Testis (tissue), 3 donors: ENCODE results near the gene DENND1A. TPM values are rescaled to one million over a fixed set of nuclear protein-coding genes. Genes with fewer than 3 reads are reported as not detected.
"Not testable (repeated sequence)": the region's sequence is repeated elsewhere in the genome, so short reads cannot be mapped to it uniquely, and the experiment has no call there.

ENCODE experiments used
- DNase-seq: peaks from one replicate; pipeline ENCODE4 v3.0.0-alpha.2; 2019
- H3K27ac ChIP-seq, 2 donors: fragments of 200-600 bp; sonication (generic); one replicate each; pipeline ENCODE4 v1.5.1; 2019
- H3K27me3 ChIP-seq: fragments of 200-600 bp; sonication (generic); one replicate; pipeline ENCODE4 v1.5.1; 2019
- H3K36me3 ChIP-seq: fragments of 200-600 bp; sonication (generic); one replicate; pipeline ENCODE4 v1.5.1; 2017; ENCODE audit warnings: low read depth; ENCODE audit errors: missing control alignments
- H3K4me1 ChIP-seq: fragments of 200-600 bp; sonication (generic); one replicate; pipeline ENCODE4 v1.5.1; 2019
- H3K4me3 ChIP-seq, 2 donors: fragments of 200-600 bp; sonication (generic); one replicate each; pipeline ENCODE4 v1.5.1; 2017 to 2019
- H3K9me3 ChIP-seq: fragments of 200-600 bp; sonication (generic); one replicate; pipeline ENCODE4 v1.5.1; 2017
- CTCF ChIP-seq, 3 experiments: fragments of 450-650 bp in 2 of 3; fragments of 200-600 bp in 1 of 3; sonication (generic) in 1 of 3; IDR thresholded peaks; one replicate each; pipeline ENCODE4 v1.5.1; 2016 to 2019; ENCODE audit warnings: antibody characterized with exemption in 3 of 3, mild to moderate bottlenecking in 2 of 3, moderate library complexity in 1 of 3
- POLR2A ChIP-seq: fragments of 450-650 bp; IDR thresholded peaks from one replicate; pipeline ENCODE4 v1.6.1; 2017; ENCODE audit warnings: antibody characterized with exemption, mild to moderate bottlenecking, moderate library complexity
- WGBS, 2 donors: methylation state at CpG; one replicate each; pipeline ENCODE4 v1.1.5; 2018; 5-methylcytosine and 5-hydroxymethylcytosine counted together
- intact Hi-C: fragments of 100-400 bp; cut with DNase I; formaldehyde crosslinking; loops from one replicate; pipeline ENCODE4 v1.15.1; 2023; ENCODE audit warnings: low total_unique reads
- microRNA counts, 2 donors: library from miRNA; unstranded; fragments of <30 nt; microRNA quantifications; one replicate each; lab custom pipeline; 2016
- microRNA-seq, 2 donors: library from miRNA; unstranded; fragments of <30 nt; microRNA quantifications; one replicate each; pipeline ENCODE4, GENCODE V29; 2016; ENCODE audit warnings: borderline number of aligned reads in 2 of 2, borderline replicate concordance in 1 of 2
- polyA plus RNA-seq: library from polyadenylated mRNA; stranded (reverse); fragments of 350-450 nt; fragmentation: Illumina TruSeq; extraction: RNeasy Lipid Tissue Mini Kit (QIAGEN cat#74804); gene quantifications from one replicate; pipeline ENCODE4 v1.2.3, GENCODE V29; 2014; ENCODE audit warnings: low read depth, low replicate concordance; ENCODE audit not compliant: insufficient read depth
- small RNA-seq, 2 donors: library from RNA; depleted of rRNA; stranded (forward); fragments of <200 nt; gene quantifications; one replicate each; pipeline ENCODE3, GENCODE V24; 2016
- total RNA-seq, 2 donors: library from RNA; depleted of rRNA; stranded (reverse); fragments of >200 nt; gene quantifications; one replicate each; pipeline ENCODE4 v1.2.3, GENCODE V29; 2016

The DENND1A gene
- total and polyA plus RNA-seq, 3 donors from 2014 or later: 20.3 to 47.4 (median 44.9) TPM

DNA sequence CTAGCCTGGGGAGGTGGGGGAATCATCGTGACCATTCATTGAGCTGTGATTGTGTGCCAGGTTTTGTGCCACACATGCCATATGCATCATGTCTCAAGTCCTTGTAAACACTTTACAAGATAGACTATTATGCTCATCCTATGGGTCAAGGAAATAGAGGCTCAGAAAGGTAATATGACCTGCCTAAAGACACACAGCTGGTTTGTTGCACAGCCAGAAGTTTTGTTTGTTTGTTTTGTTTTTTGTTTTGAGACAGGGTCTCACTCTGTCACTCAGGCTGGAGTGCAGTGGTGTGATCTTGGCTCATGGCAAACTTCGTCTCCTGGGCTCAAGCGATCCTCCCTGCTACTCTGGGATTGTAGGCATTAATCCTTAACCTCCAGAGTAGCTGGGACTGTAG, 595.3 kb downstream of the DENND1A start:
- Histone ChIP-seq H3K9me3 (no peaks in the 10 kb centered on the region), H3K4me3 (no peak overlapping the region), H3K27ac (no peak overlapping the region), H3K4me1 (peaks cover 6% of the 10 kb centered on the region), H3K36me3 (no peaks in the 10 kb centered on the region), H3K27me3 (no peaks in the 10 kb centered on the region)
- DNase-seq: no peak
- WGBS, 2 donors: 96 to 98% methylated on average over 3 of the region's 3 CpGs
- TF ChIP-seq POLR2A: no peak
- TF ChIP-seq CTCF (IDR thresholded peaks at IDR 0.05): no peak
- intact Hi-C loops: no loop called here

DNA sequence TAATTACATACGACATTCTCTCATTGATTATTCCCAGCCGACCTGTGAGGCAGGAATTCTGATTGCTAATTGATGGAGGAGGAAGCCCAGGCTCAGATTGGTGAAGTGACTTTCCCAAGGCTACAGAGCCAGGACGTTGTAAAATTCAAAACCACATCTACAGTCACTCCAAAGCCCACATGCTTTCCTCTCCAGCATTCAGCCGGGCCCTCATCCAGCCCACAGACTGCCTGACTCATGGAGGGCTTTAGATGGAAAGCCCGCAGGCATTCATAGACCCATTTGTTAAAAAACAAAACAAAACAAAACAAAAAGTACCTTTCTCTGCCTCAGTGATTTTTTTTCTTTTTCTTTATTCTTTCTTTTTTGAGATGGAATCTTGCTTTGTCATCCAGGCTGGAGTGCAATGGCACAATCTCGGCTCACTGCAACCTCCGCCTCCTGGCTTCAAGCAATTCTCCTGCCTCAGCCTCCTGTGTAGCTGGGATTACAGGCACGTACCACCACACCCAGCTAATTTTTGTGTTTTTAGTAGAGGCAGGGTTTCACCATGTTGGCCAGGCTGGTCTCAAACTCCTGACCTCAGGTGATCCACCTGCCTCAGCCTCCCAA, 596.8 kb downstream of the DENND1A start:
- H3K36me3 ChIP-seq, H3K4me1 ChIP-seq, H3K27ac ChIP-seq, intact Hi-C loops, H3K4me3 ChIP-seq, DNase-seq, H3K9me3 ChIP-seq, H3K27me3 ChIP-seq: not testable (repeated sequence)
- WGBS, 2 donors: 80 to 88% methylated on average over 8 of the region's 8 CpGs

DNA sequence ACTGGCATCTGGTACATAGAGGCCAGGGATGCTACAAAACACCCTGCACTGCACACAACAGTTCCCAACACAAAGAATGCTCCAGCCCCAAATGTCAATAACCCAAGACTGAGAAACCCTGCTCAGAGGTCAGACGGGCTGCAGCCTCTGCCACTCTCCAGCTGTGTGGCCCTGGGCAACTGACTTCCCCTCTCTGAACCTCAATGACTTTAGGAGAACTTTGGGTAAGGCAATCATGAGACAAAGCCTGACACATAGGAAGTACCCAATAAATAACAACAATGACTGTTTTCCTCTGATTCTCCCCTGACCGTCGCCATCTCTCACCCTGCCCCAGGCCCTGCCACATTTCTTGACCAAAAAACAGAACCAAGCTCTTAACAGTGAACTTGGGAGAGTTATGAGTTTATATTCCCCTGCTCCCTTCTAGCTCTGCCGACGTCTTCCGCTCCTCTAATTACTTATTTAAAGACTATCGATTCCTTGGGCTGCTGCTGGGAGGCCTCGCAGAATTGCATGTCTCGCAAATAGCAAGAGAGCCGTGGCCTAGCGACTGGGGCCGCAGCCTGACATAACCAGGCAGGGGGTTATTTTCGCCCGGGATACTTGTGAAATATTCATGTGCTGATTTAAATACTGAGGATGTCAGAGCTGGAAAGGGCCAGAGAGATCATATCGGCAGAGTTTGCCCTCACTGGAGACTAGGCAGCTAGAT, 598.4 kb downstream of the DENND1A start:
- 92 to 96% methylated on average over 15 of the region's 15 CpGs for WGBS, 2 donors
- intact Hi-C loops: no loop called here

More for the DNA sequence above, 598.4 kb downstream of the DENND1A start:
- H3K4me3 ChIP-seq: no peak overlapping the region
- H3K36me3 ChIP-seq: no peaks in the 10 kb centered on the region
- H3K9me3 ChIP-seq: no peaks in the 10 kb centered on the region
- peaks cover 6% of the 10 kb centered on the region for H3K4me1 ChIP-seq
- no peak overlapping the region for H3K27ac ChIP-seq
- DNase-seq: no peak
- no peak for TF ChIP-seq POLR2A
- H3K27me3 ChIP-seq: no peaks in the 10 kb centered on the region

MicroRNA genes within 50 kb of the gene (microRNA counts, 767-probe panel; counts per million panel counts)
- microRNA hsa-miR-601 (lab: Ali Mortazavi, UCI): 0 to 152 counts per million in 2 donors

Small RNAs within 50 kb of the gene (microRNA-seq; reads per million reads assigned to microRNA genes)
- gene MIR601: 0 to 0.70 reads per million in 2 donors
- gene MIR7150: 0 reads per million in 2 donors

Small RNAs within 50 kb of the gene (small RNA-seq; reads per million reads assigned to genes)
- gene MIR601 (0 reads per million in 2 donors), gene MIR7150 (0 reads per million in 2 donors)

Other genes starting within 250 kb of the DENND1A start
- 1 to 10 TPM; 2.0 to 5.1 TPM for gene LHX2, start 81.6 kb upstream of the DENND1A start, total RNA-seq
- 3.4 TPM for gene LHX2, start 81.6 kb upstream of the DENND1A start, polyA plus RNA-seq